Esophagus (tissue), 2 donors: ENCODE data around the gene PTPRB. TPM values are rescaled to one million over a fixed set of nuclear protein-coding genes. Genes with fewer than 3 reads are reported as not detected.

Experiments used
- H3K27ac ChIP-seq, 2 donors: one replicate each; pipeline ENCODE4 v1.5.1; 2013; ENCODE audit warnings: low read depth in 2 of 2, mild to moderate bottlenecking in 2 of 2, inconsistent platforms in 1 of 2, low read length in 1 of 2, moderate library complexity in 1 of 2
- H3K27me3 ChIP-seq, 2 donors: one replicate each; pipeline ENCODE4 v1.6.1; 2013; ENCODE audit warnings: low read length in 2 of 2, control low read depth in 1 of 2, mild to moderate bottlenecking in 1 of 2; ENCODE audit not compliant: insufficient read depth in 2 of 2, control insufficient read depth in 1 of 2
- H3K36me3 ChIP-seq, 2 donors: one replicate each; pipeline ENCODE4 v1.6.1; 2013; ENCODE audit warnings: low read length in 1 of 2; ENCODE audit not compliant: control insufficient read depth in 2 of 2, insufficient read depth in 2 of 2
- H3K4me1 ChIP-seq, 2 donors: one replicate each; pipeline ENCODE4 v1.6.1; 2013; ENCODE audit warnings: low read length in 1 of 2; ENCODE audit not compliant: control insufficient read depth in 2 of 2, insufficient read depth in 2 of 2
- H3K4me3 ChIP-seq, 2 donors: one replicate each; pipeline ENCODE4 v1.5.1; 2013; ENCODE audit warnings: low read length in 2 of 2, mild to moderate bottlenecking in 2 of 2, low read depth in 1 of 2, moderate library complexity in 1 of 2
- H3K9me3 ChIP-seq, 2 donors: one replicate each; pipeline ENCODE4 v1.6.1; 2013; ENCODE audit warnings: mild to moderate bottlenecking in 2 of 2, low read depth in 1 of 2, low read length in 1 of 2, moderate library complexity in 1 of 2; ENCODE audit not compliant: control insufficient read depth in 2 of 2, insufficient read depth in 1 of 2
- WGBS, 2 donors: extraction: QIAGEN DNeasy Blood & Tissue Kit; methylation state at CpG; one replicate each; pipeline ENCODE4 v1.1.7; 2013; 5-methylcytosine and 5-hydroxymethylcytosine counted together
- polyA plus RNA-seq, 2 donors: library from polyadenylated mRNA; stranded (reverse); fragments of 200-250 nt; gene quantifications; one replicate each; pipeline ENCODE4 v1.2.3, GENCODE V29; 2013
- donor health status: healthy with polysubstance abuse.
- donor health status: Bipolar disorder and iron deficiency.

Gene PTPRB
- polyA plus RNA-seq, 2 donors, result 1.5 to 1.6 TPM

DNA sequence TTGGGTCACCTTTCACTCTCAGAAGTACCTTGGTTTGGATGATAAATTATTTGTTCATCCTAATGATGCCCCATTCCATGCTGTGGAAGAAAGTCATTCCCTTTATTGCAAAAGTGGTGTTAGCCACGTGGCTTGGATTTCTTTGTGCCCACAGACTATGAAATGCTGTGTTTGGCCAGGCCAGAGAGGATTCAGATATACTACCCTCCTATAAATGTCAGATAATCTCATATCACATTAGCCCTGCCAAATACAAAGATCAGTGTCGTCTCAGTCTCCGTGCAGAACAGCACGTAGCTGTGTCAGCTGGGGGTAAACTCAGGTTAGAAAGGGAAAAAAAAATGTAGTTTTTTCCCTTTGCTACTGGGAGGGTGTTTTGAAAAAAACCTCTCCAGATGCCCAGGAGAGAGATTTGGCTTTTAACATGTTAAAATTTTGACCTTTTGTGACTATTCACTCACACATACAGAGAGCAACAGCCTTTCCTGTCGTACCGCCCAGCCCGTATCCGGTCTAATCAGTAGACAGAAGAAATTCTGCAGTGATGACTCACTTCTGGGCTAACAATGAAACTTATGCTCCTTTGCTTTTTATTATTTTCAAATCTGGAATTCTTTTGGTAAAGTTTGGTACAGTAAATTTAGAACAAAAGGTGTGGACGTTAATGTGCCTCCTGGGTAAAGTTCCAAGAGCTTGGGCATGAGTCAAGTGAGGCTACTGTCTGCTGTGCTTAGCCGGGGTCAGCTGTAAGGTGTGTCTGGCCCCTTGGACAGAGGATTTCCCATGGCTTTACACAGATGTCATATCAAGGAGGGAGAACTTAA, 8.5 kb upstream of the PTPRB start:
- Histone ChIP-seq H3K9me3 (no peaks in the 10 kb centered on the region), H3K27me3 (no peaks in the 10 kb centered on the region), H3K4me1 (no peaks in the 10 kb centered on the region), H3K4me3 (no peak overlapping the region), H3K36me3 (no peaks in the 10 kb centered on the region), H3K27ac (no peak overlapping the region)
- WGBS, 2 donors, result 15 to 21% methylated on average over 10 of the region's 10 CpGs

DNA sequence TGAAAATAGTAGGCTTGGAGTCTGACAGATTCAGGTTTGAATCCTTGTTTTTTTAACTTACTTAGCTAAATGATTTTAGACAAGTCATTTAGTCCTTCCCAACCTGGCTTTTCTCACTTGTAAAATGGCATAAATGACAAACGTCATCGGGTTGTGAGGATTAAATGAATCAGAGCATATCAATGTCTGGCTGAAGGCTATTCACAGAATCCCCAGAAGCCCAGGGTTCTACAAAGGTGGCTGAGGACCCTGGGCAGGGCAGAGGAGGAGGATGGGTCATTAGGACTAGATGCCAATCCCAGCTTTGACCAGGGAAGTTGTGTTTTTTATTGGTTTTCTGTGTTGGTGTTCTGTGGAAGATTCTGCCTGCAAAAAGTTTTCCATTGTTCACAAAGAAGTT, 7.6 kb upstream of the PTPRB start:
- no peaks in the 10 kb centered on the region for H3K36me3 ChIP-seq
- no peak overlapping the region for H3K4me3 ChIP-seq
- 49 to 57% methylated on average over 2 of the region's 2 CpGs for WGBS, 2 donors
- no peaks in the 10 kb centered on the region for H3K9me3 ChIP-seq
- H3K27me3 ChIP-seq, result no peaks in the 10 kb centered on the region
- no peaks in the 10 kb centered on the region for H3K4me1 ChIP-seq
- no peak overlapping the region for H3K27ac ChIP-seq

DNA sequence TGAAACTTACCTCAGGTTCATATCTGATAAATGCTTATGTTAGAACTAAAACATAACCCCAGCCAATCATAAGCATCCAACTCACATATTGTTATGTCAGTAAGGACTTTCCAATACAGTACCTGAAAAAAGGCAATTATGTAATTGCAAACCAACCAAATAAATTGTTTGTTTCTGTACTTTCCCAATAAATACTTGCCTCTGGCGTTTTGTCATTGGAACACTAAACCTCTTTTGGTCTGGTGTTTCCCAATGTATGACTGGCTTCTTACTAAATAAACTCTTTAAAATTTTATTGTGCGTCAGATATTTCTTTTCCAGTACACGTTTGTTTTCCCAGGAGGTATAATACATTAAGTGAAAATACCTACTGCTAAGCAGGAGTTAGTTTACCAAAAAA, 6.7 kb upstream of the PTPRB start:
- H3K36me3 ChIP-seq, result no peaks in the 10 kb centered on the region
- H3K4me3 ChIP-seq, result no peak overlapping the region
- no peaks in the 10 kb centered on the region for H3K9me3 ChIP-seq
- H3K4me1 ChIP-seq, result no peaks in the 10 kb centered on the region
- WGBS, 2 donors, result 74 to 77% methylated on average over 3 of the region's 3 CpGs
- H3K27me3 ChIP-seq, result no peaks in the 10 kb centered on the region
- no peak overlapping the region for H3K27ac ChIP-seq

DNA sequence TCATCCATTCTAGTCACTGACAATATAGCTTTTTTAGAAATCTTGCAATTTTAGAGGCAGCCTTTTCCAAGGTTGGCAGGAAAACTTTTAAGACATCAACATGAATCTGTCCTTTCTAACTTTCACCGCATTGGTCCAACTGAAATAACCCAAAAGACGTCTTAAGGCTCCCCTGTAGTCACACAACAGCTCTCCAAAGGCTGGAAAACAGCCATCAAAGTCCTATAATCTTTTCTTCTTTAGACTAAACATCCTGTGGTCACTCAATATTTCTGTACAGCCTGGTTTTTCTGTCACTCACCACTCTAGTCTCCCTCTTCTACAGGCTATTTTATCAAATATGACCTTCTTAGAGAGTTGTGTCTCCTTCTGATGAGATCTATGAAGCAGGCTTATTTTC, 4.5 kb upstream of the PTPRB start:
- H3K36me3 ChIP-seq, result no peaks in the 10 kb centered on the region
- no peaks in the 10 kb centered on the region for H3K4me1 ChIP-seq
- 75 to 84% methylated on average over 2 of the region's 2 CpGs for WGBS, 2 donors
- H3K9me3 ChIP-seq, result no peaks in the 10 kb centered on the region
- H3K4me3 ChIP-seq, result no peak overlapping the region
- no peaks in the 10 kb centered on the region for H3K27me3 ChIP-seq
- no peak overlapping the region for H3K27ac ChIP-seq

DNA sequence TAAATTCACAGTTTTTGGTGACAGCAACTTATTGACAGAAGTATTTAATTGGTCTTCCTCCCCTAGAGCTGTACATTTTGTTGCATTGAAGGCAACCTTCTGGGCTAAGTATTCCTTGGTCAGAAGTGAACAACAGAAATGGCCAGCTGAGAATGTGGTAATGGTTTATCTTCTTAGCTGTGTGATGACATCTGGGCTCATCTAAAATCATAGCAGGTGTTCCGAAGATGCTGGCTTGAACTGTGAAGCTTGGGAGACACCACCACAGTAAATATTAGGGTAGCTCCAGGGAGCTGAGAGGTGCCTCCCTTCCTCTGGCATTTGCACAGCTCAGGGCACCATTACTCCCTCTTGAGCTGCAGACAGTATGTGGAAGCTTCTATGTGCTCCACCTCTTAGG, 3.7 kb upstream of the PTPRB start:
- no peak overlapping the region for H3K4me3 ChIP-seq

DNA sequence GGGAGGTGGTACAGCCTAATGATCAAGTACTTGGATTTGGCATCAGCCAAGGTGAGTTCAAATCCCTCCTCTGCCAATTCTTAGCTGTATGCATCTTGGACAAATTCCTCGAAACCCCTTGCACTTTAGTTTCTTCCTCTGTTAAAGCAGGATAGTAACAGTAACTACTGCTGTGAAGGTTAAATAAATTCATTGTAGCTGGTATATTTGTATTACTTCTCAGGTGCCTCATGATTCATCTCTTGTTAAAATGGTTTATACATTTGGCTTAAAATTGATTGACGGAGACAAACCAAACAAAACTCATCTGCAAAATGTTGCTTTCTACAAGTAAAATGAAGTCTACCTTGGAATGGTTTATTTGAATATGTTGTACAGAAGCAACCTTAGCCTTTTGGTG, 2.3 kb upstream of the PTPRB start:
- WGBS, 2 donors, result 90 to 92% methylated on average over 2 of the region's 2 CpGs
- Histone ChIP-seq H3K9me3 (no peaks in the 10 kb centered on the region), H3K27me3 (peaks cover 0 to 3% of the 10 kb centered on the region in 2 donors), H3K4me3 (no peak overlapping the region), H3K27ac (no peak overlapping the region), H3K4me1 (no peaks in the 10 kb centered on the region), H3K36me3 (no peaks in the 10 kb centered on the region)

More for the DNA sequence above, 3.7 kb upstream of the PTPRB start:
- no peaks in the 10 kb centered on the region for H3K36me3 ChIP-seq
- 79 to 88% methylated on average over 1 of the region's 1 CpG for WGBS, 2 donors
- peaks cover 0 to under 1% of the 10 kb centered on the region in 2 donors for H3K27me3 ChIP-seq
- H3K4me1 ChIP-seq, result no peaks in the 10 kb centered on the region
- no peak overlapping the region for H3K27ac ChIP-seq
- no peaks in the 10 kb centered on the region for H3K9me3 ChIP-seq

DNA sequence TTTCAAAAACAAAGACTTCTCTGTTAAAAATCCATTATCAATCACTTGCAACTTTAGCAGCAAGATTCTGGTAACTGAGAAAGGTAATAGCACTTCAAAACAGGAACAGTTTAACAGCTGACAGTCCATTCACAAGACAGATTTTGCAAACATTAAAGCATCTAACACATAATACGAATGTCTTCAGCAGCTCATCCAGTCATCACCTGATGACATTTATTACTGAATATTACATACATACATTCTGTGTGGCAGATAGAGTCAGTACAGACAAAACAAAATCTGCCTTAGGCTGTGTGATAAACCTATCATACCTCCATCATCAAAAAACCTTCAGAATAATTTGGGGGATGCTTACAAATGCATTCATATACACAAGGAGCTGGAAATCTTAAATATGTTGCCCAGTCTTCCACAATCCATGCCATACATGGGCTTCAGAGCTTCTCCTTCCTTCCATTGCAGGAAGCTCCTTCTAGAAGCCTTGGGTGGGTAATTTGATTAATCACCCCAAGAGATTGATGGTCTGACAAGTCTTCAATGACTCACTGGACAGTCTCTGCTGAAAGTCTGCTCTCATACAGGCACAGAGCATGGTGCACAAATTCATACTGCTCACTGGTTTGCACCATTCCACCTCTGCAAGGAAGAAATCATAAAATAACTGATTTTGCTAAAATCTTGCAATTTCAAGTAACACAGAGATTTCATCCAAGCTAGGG, 1.6 kb upstream of the PTPRB start:
- WGBS, 2 donors, result 68 to 70% methylated on average over 1 of the region's 1 CpG
- H3K27me3 ChIP-seq, result peaks cover 0 to 3% of the 10 kb centered on the region in 2 donors

DNA sequence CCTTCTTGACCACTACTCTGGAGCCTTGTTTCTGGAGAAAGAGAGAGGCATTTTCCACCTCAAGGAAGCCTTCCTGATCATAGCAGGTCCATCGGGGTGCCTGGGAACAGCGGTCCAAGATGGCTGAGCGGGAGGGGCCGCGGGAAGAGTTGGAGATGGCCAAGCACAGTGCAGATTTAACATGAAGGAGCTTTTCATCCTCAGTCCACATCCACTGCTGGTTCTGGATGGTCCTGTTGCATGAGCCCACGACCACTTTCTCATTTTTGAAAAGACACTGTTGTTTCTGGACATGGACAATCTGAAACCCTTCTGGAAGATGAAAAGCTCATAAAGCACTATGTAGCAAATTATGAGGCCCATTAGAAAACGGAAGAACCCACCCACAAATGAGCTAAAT, 1.5 kb downstream of the PTPRB start:
- Histone ChIP-seq H3K36me3 (no peaks in the 10 kb centered on the region), H3K4me3 (no peak overlapping the region), H3K4me1 (no peaks in the 10 kb centered on the region), H3K27me3 (peaks cover 0 to 3% of the 10 kb centered on the region in 2 donors), H3K9me3 (no peaks in the 10 kb centered on the region), H3K27ac (no peak overlapping the region)
- 77 to 80% methylated on average over 7 of the region's 7 CpGs for WGBS, 2 donors

More for the DNA sequence above, 1.6 kb upstream of the PTPRB start:
- Histone ChIP-seq H3K4me1 (no peaks in the 10 kb centered on the region), H3K4me3 (no peak overlapping the region), H3K27ac (no peak overlapping the region), H3K36me3 (no peaks in the 10 kb centered on the region), H3K9me3 (no peaks in the 10 kb centered on the region)

DNA sequence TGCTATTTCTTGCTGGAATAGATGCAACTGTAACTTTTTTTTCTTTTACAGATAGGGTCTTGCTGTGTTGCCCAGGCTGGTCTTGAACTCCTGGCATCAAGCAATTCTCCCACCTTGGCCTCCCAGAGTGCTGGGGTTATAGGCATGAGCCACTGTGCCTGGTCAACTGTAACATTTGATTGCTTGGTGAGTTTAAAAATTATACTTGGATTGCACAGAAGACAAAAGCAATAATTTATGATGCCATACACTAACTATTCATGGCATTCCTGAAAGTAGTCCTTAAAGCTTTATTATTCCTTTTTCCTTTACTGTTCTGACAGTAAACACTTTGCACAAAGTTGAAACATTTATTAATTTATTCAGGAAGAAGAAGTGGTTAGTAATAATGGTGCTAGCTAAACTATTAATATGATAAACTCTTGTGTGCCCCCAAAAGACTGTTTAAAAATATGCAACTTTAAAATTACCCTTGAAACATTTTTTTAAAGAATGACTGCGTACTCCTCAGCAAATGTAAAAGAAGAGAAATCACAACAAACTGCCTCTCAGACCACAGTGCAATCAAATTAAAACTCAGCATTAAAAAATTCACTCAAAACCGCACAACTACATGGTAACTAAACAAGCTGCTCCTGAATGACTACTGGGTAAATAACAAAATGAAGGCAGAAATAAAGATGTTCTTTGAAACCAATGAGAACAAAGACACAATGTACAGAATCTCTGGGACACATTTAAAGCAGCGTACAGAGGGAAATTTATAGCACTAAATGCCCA, 8.3 kb downstream of the PTPRB start:
- Histone ChIP-seq H3K27me3 (no peaks in the 10 kb centered on the region), H3K4me1 (no peaks in the 10 kb centered on the region), H3K36me3 (no peaks in the 10 kb centered on the region), H3K9me3 (no peaks in the 10 kb centered on the region), H3K27ac (no peak overlapping the region), H3K4me3 (no peak overlapping the region)
- WGBS, 2 donors, result 87 to 89% methylated on average over 3 of the region's 3 CpGs
